H1 (cell line): ENCODE data around the gene ELMO3. TPM values are rescaled to one million over a fixed set of nuclear protein-coding genes. Genes with fewer than 3 reads are reported as not detected.

Experiments used
- CTCF ChIA-PET: fragments of 300-600 bp; sonication (Branson Sonifier 250); formaldehyde crosslinking; loops from one replicate; lab custom pipeline; 2021; ENCODE audit not compliant: partially characterized antibody; lab: Charles Lee
- POLR2A ChIA-PET: fragments of 300-600 bp; sonication (Branson Sonifier 250); formaldehyde crosslinking; loops from one replicate; lab custom pipeline; 2021; ENCODE audit warnings: inconsistent platforms; ENCODE audit not compliant: partially characterized antibody; lab: Charles Lee
- DNase-seq, 2 experiments: peaks; one replicate each; pipeline versions ENCODE4 v3.0.0 to v3.0.0-alpha.2; 2010 to 2022; ENCODE audit warnings: low spot score in 2 of 2, low read depth in 1 of 2, mixed read lengths in 1 of 2
- FAIRE-seq: peaks from 2 replicates; lab custom pipeline; 2011; peaks lifted over from hg19 to GRCh38; lab: Jason Lieb, UNC
- H2AFZ ChIP-seq: 2 replicates; pipeline ENCODE4 v1.8.1; 2012; ENCODE audit warnings: low read length, inconsistent platforms
- H2AK5ac ChIP-seq: 2 replicates; pipeline ENCODE4 v1.6.1; 2013; ENCODE audit warnings: low read depth, low read length
- H2BK120ac ChIP-seq: replicated peaks from 2 replicates; pipeline ENCODE3; 2013; ENCODE audit warnings: low read depth, low read length, inconsistent platforms
- H2BK12ac ChIP-seq: 2 replicates; pipeline ENCODE4 v1.6.1; 2013; ENCODE audit warnings: low read depth, low read length
- H2BK15ac ChIP-seq: 2 replicates; pipeline ENCODE4 v1.6.1; 2013; ENCODE audit warnings: low read length
- H2BK20ac ChIP-seq: 2 replicates; pipeline ENCODE4 v1.6.1; 2013; ENCODE audit warnings: low read length
- H2BK5ac ChIP-seq: 2 replicates; pipeline ENCODE4 v1.6.1; 2013; ENCODE audit warnings: low read depth, low read length
- H3K14ac ChIP-seq: 2 replicates; pipeline ENCODE4 v1.6.1; 2013; ENCODE audit warnings: inconsistent platforms; ENCODE audit not compliant: insufficient read length
- H3K18ac ChIP-seq: 2 replicates; pipeline ENCODE4 v1.6.1; 2013; ENCODE audit warnings: low read length; ENCODE audit errors: extremely low read depth
- H3K23ac ChIP-seq: 2 replicates; pipeline ENCODE4 v1.6.1; 2013; ENCODE audit warnings: inconsistent platforms; ENCODE audit not compliant: insufficient read length
- H3K23me2 ChIP-seq: 2 replicates; pipeline ENCODE4 v1.6.1; 2013; ENCODE audit warnings: low read depth, low read length
- H3K27ac ChIP-seq: 2 replicates; pipeline ENCODE4 v1.6.1; 2011; ENCODE audit warnings: low read depth, low read length, inconsistent platforms
- H3K27me3 ChIP-seq, 4 experiments: replicated peaks in 1 of 4; 1 replicate in 1 of 4; 2 replicates in 3 of 4; pipeline versions ENCODE4 v1.6.1 to v1.8.1; 2011 to 2013; ENCODE audit warnings: low read length in 3 of 4, mild to moderate bottlenecking in 3 of 4, inconsistent platforms in 2 of 4, mixed read lengths in 2 of 4, moderate library complexity in 1 of 4; ENCODE audit not compliant: control insufficient read depth in 3 of 4, insufficient read depth in 3 of 4; ENCODE audit errors: extremely low read depth in 1 of 4
- H3K36me3 ChIP-seq, 4 experiments: 2 replicates each; pipeline versions ENCODE4 v1.6.1 to v1.8.1; 2011 to 2013; ENCODE audit warnings: mild to moderate bottlenecking in 4 of 4, low read length in 3 of 4, moderate library complexity in 2 of 4, control low read depth in 1 of 4, inconsistent platforms in 1 of 4; ENCODE audit not compliant: insufficient read depth in 4 of 4, control insufficient read depth in 2 of 4
- H3K4ac ChIP-seq: replicated peaks from 2 replicates; pipeline ENCODE3; 2013; ENCODE audit warnings: low read length, low read depth, mixed read lengths, inconsistent platforms; ENCODE audit not compliant: insufficient read length
- H3K4me1 ChIP-seq, 4 experiments: replicated peaks in 1 of 4; 1 replicate in 1 of 4; 2 replicates in 3 of 4; pipeline versions ENCODE4 v1.6.1 to v1.8.1; 2011 to 2013; ENCODE audit warnings: low read length in 3 of 4, inconsistent platforms in 2 of 4, mixed read lengths in 1 of 4; ENCODE audit not compliant: insufficient read depth in 4 of 4, control insufficient read depth in 3 of 4
- H3K4me2 ChIP-seq, 2 experiments: 2 replicates each; pipeline versions ENCODE4 v1.6.1 to v1.8.1; 2011 to 2013; ENCODE audit warnings: low read depth in 2 of 2, low read length in 2 of 2, control low read depth in 1 of 2, inconsistent platforms in 1 of 2, mild to moderate bottlenecking in 1 of 2; ENCODE audit not compliant: insufficient read depth in 1 of 2
- H3K4me3 ChIP-seq, 4 experiments: fragments of 200-600, 300-600 bp in 1 of 4; sonication (generic), shearing (Covaris generic), sonication (Bioruptor Twin) in 1 of 4; 2 replicates each; pipeline versions ENCODE4 v1.5.1 to v1.8.1; 2011 to 2016; ENCODE audit warnings: low read length in 4 of 4, low read depth in 3 of 4, control low read depth in 2 of 4, inconsistent platforms in 2 of 4, mild to moderate bottlenecking in 2 of 4, mixed read lengths in 1 of 4, moderate library complexity in 1 of 4; ENCODE audit not compliant: insufficient read depth in 2 of 4; ENCODE audit errors: extremely low read depth in 1 of 4
- H3K56ac ChIP-seq: replicated peaks from 2 replicates; pipeline ENCODE3; 2013; ENCODE audit warnings: low read depth, mild to moderate bottlenecking, mixed read lengths, low read length, inconsistent platforms; ENCODE audit not compliant: insufficient read length
- H3K79me1 ChIP-seq: 2 replicates; pipeline ENCODE4 v1.6.1; 2013; ENCODE audit warnings: low read depth, low read length, control low read depth
- H3K79me2 ChIP-seq, 2 experiments: 2 replicates each; pipeline versions ENCODE4 v1.6.1 to v1.8.1; 2012 to 2013; ENCODE audit warnings: low read length in 2 of 2, mild to moderate bottlenecking in 2 of 2, inconsistent platforms in 1 of 2; ENCODE audit not compliant: insufficient read depth in 2 of 2, control insufficient read depth in 1 of 2
- H3K9ac ChIP-seq, 4 experiments: replicated peaks in 1 of 4; 1 replicate in 1 of 4; 2 replicates in 3 of 4; pipeline versions ENCODE4 v1.6.1 to v1.8.1; 2011 to 2013; ENCODE audit warnings: low read depth in 3 of 4, low read length in 3 of 4, control low read depth in 2 of 4, mild to moderate bottlenecking in 2 of 4, moderate library complexity in 2 of 4, inconsistent platforms in 1 of 4; ENCODE audit errors: extremely low read depth in 1 of 4
- H3K9me3 ChIP-seq, 2 experiments: 2 replicates each; pipeline versions ENCODE4 v1.6.1 to v1.8.1; 2012 to 2013; ENCODE audit warnings: mild to moderate bottlenecking in 2 of 2, moderate library complexity in 2 of 2, control low read depth in 1 of 2, inconsistent platforms in 1 of 2, low read depth in 1 of 2, low read length in 1 of 2, mixed read lengths in 1 of 2; ENCODE audit not compliant: insufficient read depth in 2 of 2
- H4K20me1 ChIP-seq, 2 experiments: replicated peaks in 1 of 2; 2 replicates each; pipeline versions ENCODE3 to v1.8.1; 2011 to 2013; ENCODE audit warnings: inconsistent platforms in 2 of 2, low read length in 2 of 2, mild to moderate bottlenecking in 1 of 2; ENCODE audit not compliant: insufficient read depth in 2 of 2, control insufficient read depth in 1 of 2
- H4K5ac ChIP-seq: 2 replicates; pipeline ENCODE4 v1.6.1; 2013; ENCODE audit warnings: low read length, low read depth, mixed read lengths, inconsistent platforms; ENCODE audit not compliant: insufficient read length
- H4K8ac ChIP-seq: 2 replicates; pipeline ENCODE4 v1.8.0; 2013; ENCODE audit warnings: mild to moderate bottlenecking, moderate library complexity, low read length, inconsistent platforms; ENCODE audit not compliant: insufficient read depth; ENCODE audit errors: extremely low read depth
- H4K91ac ChIP-seq: replicated peaks from 2 replicates; pipeline ENCODE3; 2013; ENCODE audit warnings: low read length, mixed read lengths, inconsistent platforms; ENCODE audit not compliant: insufficient read length
- ASH2L ChIP-seq: fragments of 200-600, 300-600 bp; sonication (generic); IDR thresholded peaks from one replicate; pipeline ENCODE4 v1.7.1; 2017; ENCODE audit warnings: low read length
- CTCF ChIP-seq, 3 experiments: IDR thresholded peaks; 1 replicate in 2 of 3; 2 replicates in 1 of 3; pipeline versions ENCODE4 v1.5.1 to v1.6.1; 2011; ENCODE audit warnings: low read length in 3 of 3, mild to moderate bottlenecking in 3 of 3, inconsistent platforms in 2 of 3, low read depth in 1 of 3, moderate library complexity in 1 of 3; ENCODE audit not compliant: insufficient read depth in 1 of 3; ENCODE audit errors: control extremely low read depth in 1 of 3
- POLR2AphosphoS5 ChIP-seq: IDR thresholded peaks from 2 replicates; pipeline ENCODE4 v1.6.1; 2011; ENCODE audit warnings: low read depth, low read length
- SUZ12 ChIP-seq: fragments of 200-600 bp; sonication (generic); IDR thresholded peaks from 2 replicates; pipeline ENCODE4 v1.6.1; 2012; ENCODE audit warnings: mild to moderate bottlenecking, inconsistent platforms, low read length, moderate library complexity, mixed read lengths
- WGBS, 2 experiments: shearing (Covaris generic) in 1 of 2; methylation state at CpG; one replicate each; pipeline versions ENCODE4 v1.1.6 to v1.1.7; 2013 to 2015; ENCODE audit warnings: low lambda C conversion rate in 2 of 2, mixed read lengths in 2 of 2, inconsistent platforms in 1 of 2, low coverage in 1 of 2, missing lambda C conversion rate in 1 of 2; ENCODE audit not compliant: insufficient replicate concordance in 2 of 2, insufficient coverage in 1 of 2, insufficient read length in 1 of 2; ENCODE audit errors: extremely low coverage in 1 of 2, missing lambda C conversion rate in 1 of 2; 5-methylcytosine and 5-hydroxymethylcytosine counted together
- polyA plus RNA-seq, 7 experiments: library from polyadenylated mRNA; depleted of rRNA in 3 of 7; stranded (reverse) in 5 of 7; unstranded in 2 of 7; fragments of >200 nt in 5 of 7; fragments of 200-250 nt in 2 of 7; gene quantifications; 1 replicate in 5 of 7; 2 replicates in 1 of 7; 4 replicates in 1 of 7; pipeline versions ENCODE4 v1.2.1 to v1.2.3, GENCODE V29; 2011 to 2013; ENCODE audit warnings: missing spikeins in 2 of 7, mixed read lengths in 2 of 7
- total RNA-seq: library from RNA; stranded (reverse); fragmentation: NEBNext Ultra II Directional; extraction: Animal tissue kit (Norgen Biotek cat#: 25700); gene quantifications from 2 replicates; pipeline ENCODE4 v1.2.1, GENCODE V29; 2021

The ELMO3 gene
- total and polyA plus RNA-seq, 2 of the 8 experiments (the other 6 are each of a cell fraction or from before 2014, with no cell fraction given) = 9.6 to 10.9 TPM

GRCh38 chr16:67161595-67162058, 37.3 kb upstream of the ELMO3 start:
- peaks cover 0 to 14% (median 0%) of the 10 kb centered on the region in 4 experiments; a peak in 1 of 8 replicates for H3K36me3 ChIP-seq
- no peak overlapping the region for H2BK20ac ChIP-seq
- no peak overlapping the region for H4K91ac ChIP-seq
- TF ChIP-seq POLR2AphosphoS5 (no peak), ASH2L (no peak), SUZ12 (peak; percentile 62), CTCF (IDR thresholded peaks at IDR 0.05; ENCODE audit: control extremely low read depth in 1 of 3, insufficient read depth in 1 of 3, low read depth in 1 of 3, low read length in 3 of 3) (peak in 1 of 3 experiments; percentile 10; a peak in 1 of 4 replicates)
- peaks cover 0 to 32% (median 28%) of the 10 kb centered on the region in 4 experiments; a peak in 6 of 7 replicates for H3K4me1 ChIP-seq
- H4K5ac ChIP-seq = no peak overlapping the region
- peaks cover 5 to 21% of the 10 kb centered on the region in 2 experiments for H4K20me1 ChIP-seq
- no peak overlapping the region for H2BK5ac ChIP-seq
- no peak overlapping the region for H3K56ac ChIP-seq
- H3K23me2 ChIP-seq = peaks cover 15% of the 10 kb centered on the region
- no peaks in the 10 kb centered on the region for H3K79me1 ChIP-seq
- CTCF ChIA-PET = interaction anchor here (1.4 to 19.3 kb wide), 8 partner anchors 5 to 209 kb away, joined by 4 to 291 read pairs (median 46); partner anchors contain the start of genes B3GNT9, CES3, FBXL8 and HSF4
- H3K18ac ChIP-seq = no peak overlapping the region
- H3K4ac ChIP-seq = no peak overlapping the region
- H2BK15ac ChIP-seq = no peak overlapping the region
- no peak for FAIRE-seq
- H2BK12ac ChIP-seq = peak overlapping the region; percentile 45; the same call in 1 of the 2 replicates
- DNase-seq = peak in 1 of 2 experiments; percentile 53
- no peaks in the 10 kb centered on the region for H3K79me2 ChIP-seq
- no peak overlapping the region for H3K9ac ChIP-seq
- H3K14ac ChIP-seq = no peak overlapping the region
- H2BK120ac ChIP-seq = no peak overlapping the region
- WGBS, 2 experiments = 21% methylated on average over 25 of the region's 25 CpGs; no CpG with 5 or more reads in 1 of the 2 experiments
- peaks cover 93 to 100% (median 99%) of the 10 kb centered on the region in 4 experiments for H3K27me3 ChIP-seq
- H4K8ac ChIP-seq = no peak overlapping the region
- H3K23ac ChIP-seq = no peak overlapping the region
- H2AK5ac ChIP-seq = no peak overlapping the region
- no peak overlapping the region for H2AFZ ChIP-seq
- peak overlapping the region; percentile 29 to 74; a peak in 2 of 4 replicates for H3K4me2 ChIP-seq
- H3K9me3 ChIP-seq = no peaks in the 10 kb centered on the region
- POLR2A ChIA-PET = interaction anchor here (1.3 to 7.9 kb wide), 5 partner anchors 8 to 38 kb away, joined by 3 to 59 read pairs (median 12); partner anchors contain the start of genes B3GNT9, MATCAP1 and NOL3
- no peak overlapping the region for H3K27ac ChIP-seq
- 0 out of 8 replicates have a peak overlapping the region, but pooled peaks of 1 of the 4 experiments have one; percentile 61 for H3K4me3 ChIP-seq
